Cardiac fibroblast (primary cell): ENCODE results near the gene ARGLU1.

Experiments
- DNase-seq, 2 donors: peaks; one replicate each; pipeline versions ENCODE4 v3.0.0 to v3.0.0-alpha.2; 2010; ENCODE audit warnings: low read depth in 2 of 2
- H3K4me3 ChIP-seq, 2 donors: replicated peaks in 1 of 2; 1 replicate in 1 of 2; 2 replicates in 1 of 2; pipeline ENCODE4 v1.5.1; 2011; ENCODE audit warnings: low read depth in 2 of 2, low read length in 2 of 2, mild to moderate bottlenecking in 2 of 2, moderate library complexity in 1 of 2
- TF ChIP-seq, protein P1 (sequence below): IDR thresholded peaks from one replicate; pipeline ENCODE4 v1.5.1; 2011; ENCODE audit warnings: low read depth, mild to moderate bottlenecking, low read length, inconsistent platforms

The ARGLU1 gene

DNA sequence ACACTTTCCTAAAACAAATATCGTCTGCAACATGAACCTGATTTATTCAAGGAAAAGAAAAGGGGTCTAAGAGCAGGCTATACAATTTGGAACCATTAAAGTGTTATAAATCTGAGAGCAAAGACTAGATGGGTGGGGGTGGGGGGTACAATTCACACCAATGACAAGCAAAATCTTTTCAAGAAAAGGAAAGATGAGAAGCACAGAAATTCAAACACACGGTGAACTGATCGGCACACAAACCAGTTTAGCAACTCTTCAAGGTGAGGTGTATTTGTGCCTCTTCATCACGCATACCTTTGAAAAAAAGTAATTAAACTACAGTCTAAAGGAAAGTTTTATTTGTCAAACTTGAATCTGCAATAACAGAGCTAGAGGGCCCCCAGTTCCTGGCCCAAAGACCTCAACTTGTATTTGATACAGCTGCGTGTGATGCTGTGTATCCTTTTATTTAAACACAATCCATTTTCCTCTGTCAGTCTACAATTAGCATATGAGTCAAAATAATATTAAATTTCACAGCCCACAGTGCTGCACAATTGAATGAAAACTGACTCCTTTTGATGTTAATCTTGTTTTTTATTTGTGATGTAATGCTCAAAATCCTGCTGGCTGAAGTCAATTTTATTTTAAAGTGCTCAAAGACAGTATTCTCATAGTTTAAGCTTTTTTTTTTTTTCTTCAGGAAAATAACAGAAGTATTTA, 46.7 kb downstream of the ARGLU1 start:
- TF ChIP-seq, protein P1, sequence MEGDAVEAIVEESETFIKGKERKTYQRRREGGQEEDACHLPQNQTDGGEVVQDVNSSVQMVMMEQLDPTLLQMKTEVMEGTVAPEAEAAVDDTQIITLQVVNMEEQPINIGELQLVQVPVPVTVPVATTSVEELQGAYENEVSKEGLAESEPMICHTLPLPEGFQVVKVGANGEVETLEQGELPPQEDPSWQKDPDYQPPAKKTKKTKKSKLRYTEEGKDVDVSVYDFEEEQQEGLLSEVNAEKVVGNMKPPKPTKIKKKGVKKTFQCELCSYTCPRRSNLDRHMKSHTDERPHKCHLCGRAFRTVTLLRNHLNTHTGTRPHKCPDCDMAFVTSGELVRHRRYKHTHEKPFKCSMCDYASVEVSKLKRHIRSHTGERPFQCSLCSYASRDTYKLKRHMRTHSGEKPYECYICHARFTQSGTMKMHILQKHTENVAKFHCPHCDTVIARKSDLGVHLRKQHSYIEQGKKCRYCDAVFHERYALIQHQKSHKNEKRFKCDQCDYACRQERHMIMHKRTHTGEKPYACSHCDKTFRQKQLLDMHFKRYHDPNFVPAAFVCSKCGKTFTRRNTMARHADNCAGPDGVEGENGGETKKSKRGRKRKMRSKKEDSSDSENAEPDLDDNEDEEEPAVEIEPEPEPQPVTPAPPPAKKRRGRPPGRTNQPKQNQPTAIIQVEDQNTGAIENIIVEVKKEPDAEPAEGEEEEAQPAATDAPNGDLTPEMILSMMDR = no peak
- DNase-seq = no peak
- no peak overlapping the region for H3K4me3 ChIP-seq

DNA sequence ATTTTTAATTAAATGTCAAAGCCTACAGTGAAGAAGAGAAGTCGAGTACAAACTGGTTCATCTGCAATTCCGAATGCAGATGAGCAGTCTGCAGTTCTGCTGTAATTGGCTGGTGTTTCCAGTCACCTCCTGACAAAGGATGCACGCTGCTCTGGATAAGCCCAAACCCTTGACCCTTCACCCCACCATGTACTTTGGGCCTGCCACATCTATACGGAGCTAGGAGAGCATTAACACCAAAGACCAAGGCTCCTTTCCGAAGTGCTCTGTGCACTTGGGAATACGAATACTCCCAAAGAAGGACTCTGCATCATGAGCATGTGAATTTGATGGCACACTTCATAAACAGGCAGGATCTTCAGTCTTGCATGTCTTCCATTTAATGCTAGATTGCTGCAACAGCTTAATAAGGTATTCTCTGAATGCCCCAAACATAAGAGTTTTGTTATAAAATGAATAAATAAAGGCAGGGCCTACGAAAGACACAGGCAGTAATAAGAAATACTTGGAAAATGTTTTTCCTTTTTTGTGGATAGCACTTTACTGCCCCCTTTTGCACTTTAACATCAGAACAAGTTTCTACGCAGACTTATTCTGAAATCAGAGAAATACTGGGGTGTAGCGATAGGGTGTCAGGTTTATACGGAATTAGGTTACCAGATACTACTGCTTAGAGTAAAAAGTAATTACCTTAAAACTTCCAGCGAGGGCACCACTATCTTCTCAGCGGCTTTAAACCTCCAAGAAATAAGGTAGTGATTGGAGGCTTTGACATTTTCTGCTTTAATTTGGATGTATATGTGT, 47.5 kb downstream of the ARGLU1 start:
- TF ChIP-seq, protein P1 = peak; percentile 41
- no peak overlapping the region for H3K4me3 ChIP-seq
- peak; percentile 55 to 61 for DNase-seq

DNA sequence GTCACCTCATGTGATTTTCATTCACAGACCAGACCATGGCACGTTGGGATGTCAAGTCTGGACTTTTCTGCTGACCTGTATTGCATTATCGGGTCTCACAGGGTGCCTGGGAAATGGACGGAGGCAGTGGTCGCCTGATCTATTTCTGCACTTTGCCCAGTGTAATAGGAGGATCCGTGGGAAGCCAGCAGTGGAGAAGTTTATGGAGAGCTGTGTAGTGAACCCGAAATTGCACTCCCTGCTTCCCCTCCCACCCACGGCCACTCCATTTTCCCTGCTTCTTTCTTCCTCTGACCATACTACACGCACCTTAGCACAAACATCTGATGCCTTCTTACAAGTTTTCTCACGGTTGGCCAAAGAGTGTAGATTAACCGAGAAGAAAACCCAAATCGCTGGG, 49.4 kb downstream of the ARGLU1 start:
- no peak for DNase-seq
- TF ChIP-seq, protein P1 = no peak
- no peak overlapping the region for H3K4me3 ChIP-seq

DNA sequence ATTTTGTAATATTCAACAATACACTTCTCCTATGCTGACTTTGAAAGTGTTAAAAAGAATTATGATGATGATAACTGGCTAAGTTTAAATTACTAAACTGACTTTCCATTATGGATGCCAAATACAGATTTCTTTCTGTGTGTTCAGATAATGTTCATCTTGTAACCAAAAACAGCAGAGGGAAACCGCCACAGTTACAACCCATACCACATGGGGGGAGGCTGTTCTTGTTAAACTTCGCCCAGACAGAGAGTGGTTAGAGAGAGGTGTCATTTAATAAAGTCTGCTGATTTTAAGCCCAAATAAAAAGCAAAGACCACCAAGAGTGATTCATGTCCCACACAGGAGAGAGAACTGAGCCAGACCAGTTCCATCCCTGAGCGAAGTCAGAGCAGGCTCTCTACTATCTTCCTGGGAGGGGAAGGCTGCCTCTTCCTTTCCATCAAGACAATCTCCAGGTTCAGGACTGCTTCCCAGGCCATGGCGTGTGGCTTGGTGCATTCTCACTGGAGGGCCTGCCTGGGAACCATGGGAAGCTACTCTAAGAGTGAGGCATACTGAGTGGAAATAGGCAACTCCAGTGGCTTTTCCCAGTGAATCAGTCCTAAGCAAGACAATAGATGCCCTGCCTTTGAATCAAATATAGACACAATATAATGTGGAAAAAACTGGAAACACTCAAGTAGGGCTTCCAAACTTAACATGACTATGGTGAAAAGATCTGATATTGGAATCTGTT, 50.7 kb downstream of the ARGLU1 start:
- H3K4me3 ChIP-seq = no peak overlapping the region
- TF ChIP-seq, protein P1 = no peak
- DNase-seq = peak in 1 of 2 donors; percentile 39

DNA sequence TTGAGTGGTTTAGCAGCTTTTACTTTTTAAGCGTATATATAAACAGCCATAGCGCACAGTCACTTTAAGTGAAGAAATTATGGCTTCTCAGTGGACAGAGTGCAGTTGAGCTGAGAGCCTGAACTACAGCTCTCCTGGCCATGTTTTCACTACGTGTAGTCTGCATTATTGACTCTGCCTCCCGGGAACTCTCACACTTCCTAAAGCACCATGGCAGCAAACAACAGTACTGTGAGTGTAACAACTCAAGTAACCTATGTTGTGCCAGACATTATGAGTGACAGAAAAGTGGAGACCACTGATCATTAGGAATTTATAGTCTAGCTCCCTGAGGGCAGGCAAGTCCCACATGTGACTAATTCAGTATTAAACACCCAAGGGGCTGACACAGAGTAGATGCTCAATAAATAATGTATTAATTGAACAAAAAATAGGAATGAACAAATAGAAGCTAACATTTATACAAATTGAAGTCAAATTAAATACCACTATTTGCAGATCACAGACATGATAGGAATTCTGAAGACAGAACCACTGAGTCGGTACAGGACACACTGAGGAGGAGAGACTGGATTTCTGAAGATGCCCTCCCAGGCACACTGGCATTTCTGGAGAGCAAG, 52.2 kb downstream of the ARGLU1 start:
- TF ChIP-seq, protein P1 = no peak
- no peak for DNase-seq
- H3K4me3 ChIP-seq = no peak overlapping the region

DNA sequence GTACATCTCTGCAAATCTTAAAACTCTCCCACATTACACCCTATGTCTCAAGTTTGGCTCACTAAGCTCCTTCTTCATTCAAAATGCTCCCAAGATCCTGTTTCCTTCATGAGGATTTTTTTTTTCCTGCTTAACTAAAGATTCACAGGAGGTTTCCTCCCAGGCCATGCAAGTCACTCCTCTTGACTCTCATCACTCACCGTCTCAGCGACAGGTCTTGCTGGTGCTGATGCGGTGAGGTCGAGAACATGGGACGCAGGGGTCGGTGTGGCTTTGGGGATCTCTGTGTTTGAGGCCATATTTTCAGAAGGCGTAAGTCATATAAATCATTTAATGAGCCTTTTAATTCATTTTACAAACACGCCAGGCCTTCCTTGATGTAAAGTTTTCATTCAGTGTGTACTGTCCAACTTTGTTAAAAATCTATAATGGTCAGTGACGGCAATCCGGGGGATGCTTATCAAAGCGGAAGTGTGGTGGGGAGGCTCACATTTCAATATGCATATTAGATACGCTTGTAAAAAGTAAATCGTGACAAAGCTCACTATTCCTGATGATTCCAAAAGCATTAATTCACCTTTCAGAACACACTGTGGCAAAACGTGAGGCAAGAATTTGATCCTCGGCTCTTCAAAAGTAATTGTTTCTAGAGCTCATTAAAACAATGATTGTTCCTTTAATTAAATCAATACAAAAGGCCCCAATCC, 52.9 kb downstream of the ARGLU1 start:
- TF ChIP-seq, protein P1 = no peak
- no peak for DNase-seq

More for the DNA sequence above, 52.9 kb downstream of the ARGLU1 start:
- no peak overlapping the region for H3K4me3 ChIP-seq
